ENCODE results near the gene SPAST. TPM values are rescaled to one million over a fixed set of nuclear protein-coding genes. Genes with fewer than 3 reads are reported as not detected.
A peak's percentile ranks its signal among the peaks of the same experiment; 100 is the strongest.

The SPAST gene
- total and polyA plus RNA-seq, 2 of the 13 experiments (the other 11 are each of a cell fraction or from before 2014, with no cell fraction given) = 11.5 to 40.4 TPM

- TF ChIP-seq AKNA (CRISPR knock-in tag; IDR thresholded peaks at IDR 0.05; ENCODE audit: borderline replicate concordance) (0 out of 2 replicates have a peak, but pooled peaks have one; percentile 63), CERS6 (CRISPR knock-in tag; IDR thresholded peaks at IDR 0.05) (no peak), ZSCAN22 (CRISPR knock-in tag; IDR thresholded peaks at IDR 0.05) (peak; percentile 73; the same call in 1 of the 2 replicates), ZBTB37 (CRISPR knock-in tag; IDR thresholded peaks at IDR 0.05) (no peak), GZF1 (CRISPR knock-in tag; IDR thresholded peaks at IDR 0.05) (peak; percentile 42; the same call in 1 of the 2 replicates), SIX4 (CRISPR knock-in tag; IDR thresholded peaks at IDR 0.05) (peak; percentile 56), SAFB2 (CRISPR knock-in tag; IDR thresholded peaks at IDR 0.05; ENCODE audit: borderline replicate concordance, low read depth) (peak; percentile 98), ZNF232 (CRISPR knock-in tag; IDR thresholded peaks at IDR 0.05; ENCODE audit: borderline replicate concordance) (peak; percentile 62; the same call in 1 of the 2 replicates), ZNF761 (CRISPR knock-in tag; conservative IDR thresholded peaks at IDR 0.05) (peak; percentile 74; the same call in 1 of the 2 replicates), ZNF282 (IDR thresholded peaks at IDR 0.05; ENCODE audit: partially characterized antibody) (no peak), PHB2 (IDR thresholded peaks at IDR 0.05; ENCODE audit: partially characterized antibody) (no peak), CAMTA2 (CRISPR knock-in tag; IDR thresholded peaks at IDR 0.05; ENCODE audit: borderline replicate concordance) (no peak; the same call in 1 of the 2 replicates), STAT6 (CRISPR knock-in tag; IDR thresholded peaks at IDR 0.05; ENCODE audit: borderline replicate concordance) (peak; percentile 89), ZNF589 (CRISPR knock-in tag; conservative IDR thresholded peaks at IDR 0.05) (no peak), E2F2 (CRISPR knock-in tag; IDR thresholded peaks at IDR 0.05; ENCODE audit: borderline replicate concordance) (peak; percentile 80; the same call in 1 of the 2 replicates), KDM5A (IDR thresholded peaks at IDR 0.05; ENCODE audit: borderline replicate concordance, low read length) (peak; percentile 69; the same call in 1 of the 2 replicates)
Measured at GRCh38 chr2:32063310-32064020, at the start of gene SPAST (continued).

All from HepG2 (cell line).